NCI-H128 (cell line): Measurements from ENCODE around the gene TSEN15.

Source experiments
- DNase-seq: peaks from one replicate; lab custom pipeline; 2025; ENCODE audit not compliant: unreplicated experiment; lab: John Stamatoyannopoulos, UW

The TSEN15 gene

DNA sequence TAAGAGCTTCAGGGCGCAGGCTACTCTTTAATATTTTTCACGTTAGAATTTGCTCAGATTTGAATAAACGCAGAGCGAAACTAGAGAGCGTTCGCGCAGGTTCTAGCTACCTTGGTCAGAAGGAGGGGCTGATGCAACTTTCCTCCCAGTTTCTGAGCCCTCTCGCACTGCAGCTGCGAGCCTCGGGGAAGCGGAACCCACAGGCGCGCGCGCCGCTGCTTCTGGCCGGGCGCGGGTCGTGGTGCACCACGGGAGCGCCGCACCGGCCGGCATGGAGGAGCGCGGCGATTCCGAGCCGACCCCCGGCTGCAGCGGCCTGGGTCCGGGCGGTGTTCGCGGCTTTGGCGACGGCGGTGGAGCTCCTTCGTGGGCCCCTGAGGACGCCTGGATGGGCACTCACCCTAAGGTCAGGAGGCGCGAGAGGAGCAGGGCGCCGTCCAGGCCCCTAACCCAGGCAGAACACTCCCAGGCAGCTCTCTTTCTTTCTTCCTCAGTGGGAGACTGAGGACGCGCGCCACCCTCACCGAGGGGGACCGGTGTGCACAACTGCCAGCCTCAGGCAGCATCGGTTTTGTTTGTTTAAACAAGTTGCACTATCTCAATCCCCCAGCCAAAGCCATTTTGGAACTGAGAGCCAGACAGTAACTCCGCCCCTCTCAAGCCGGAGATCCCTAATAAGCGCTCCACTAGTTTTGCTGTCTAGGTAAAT is at the start of gene TSEN15:
Gene TSEN15, plus strand, starts transcription at position 246 of the 709 bp plus-strand sequence. Its CDS starts 26 bp downstream, at position 272.
- peak; percentile 73 for DNase-seq

DNA sequence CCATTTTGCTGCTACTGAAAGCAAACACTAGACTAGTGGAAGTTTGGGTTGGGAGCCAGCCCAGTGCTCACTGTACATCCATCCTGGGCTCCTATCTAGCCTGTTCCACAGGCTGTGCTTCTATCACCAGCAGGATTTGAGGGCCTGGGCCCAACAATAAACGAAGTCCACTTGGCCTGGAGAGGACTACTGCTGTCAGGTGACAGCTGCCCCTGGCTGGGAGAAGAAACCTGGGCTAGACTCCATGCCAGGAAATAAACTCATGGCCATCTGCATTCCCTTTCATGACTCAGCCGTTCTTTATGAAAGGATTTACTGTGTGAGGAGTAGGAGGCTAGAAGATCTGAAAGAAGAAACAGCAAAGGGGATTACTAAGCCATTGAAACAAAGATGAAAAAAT is 49.5 kb upstream of the TSEN15 start:
- no peak for DNase-seq

DNA sequence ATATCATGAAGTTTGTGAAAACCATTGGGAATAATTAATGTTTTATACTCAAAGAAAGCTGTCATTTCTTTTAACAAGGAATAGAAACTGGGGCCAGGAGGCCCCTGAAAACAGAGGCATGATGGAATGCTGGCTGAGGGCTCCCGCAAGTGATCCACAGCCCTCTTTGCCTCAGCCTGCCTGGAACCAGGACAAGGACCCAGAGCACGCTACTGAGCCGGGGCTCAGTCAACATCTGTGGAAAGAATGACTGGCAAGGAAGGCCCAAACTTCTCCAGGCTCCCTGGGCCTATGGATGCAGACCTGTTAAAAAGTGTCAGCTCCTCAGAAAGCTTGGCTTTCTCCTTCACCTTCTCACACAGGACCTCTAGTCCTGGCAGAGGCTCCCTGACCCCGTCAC is 46.6 kb upstream of the TSEN15 start:
- no peak for DNase-seq

DNA sequence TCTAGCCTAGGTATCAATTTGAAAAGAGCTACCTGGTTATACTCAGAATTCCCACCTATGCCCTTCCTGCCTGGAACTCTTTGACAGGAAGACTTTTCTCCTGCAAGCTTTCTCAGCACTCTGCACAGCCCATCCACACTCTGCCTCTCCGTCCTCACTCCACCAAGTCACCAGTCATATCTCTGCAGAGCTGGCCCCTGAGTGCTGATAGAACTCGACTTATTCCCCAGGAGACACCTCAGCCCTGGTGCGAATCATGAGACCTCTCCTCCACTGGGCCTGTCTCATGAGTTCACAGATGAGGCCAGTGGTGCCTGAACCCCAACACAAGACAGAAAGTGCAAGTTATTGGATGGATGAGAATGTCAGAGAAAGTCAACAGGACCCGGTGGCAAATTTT is 46.0 kb upstream of the TSEN15 start:
- DNase-seq, result no peak

DNA sequence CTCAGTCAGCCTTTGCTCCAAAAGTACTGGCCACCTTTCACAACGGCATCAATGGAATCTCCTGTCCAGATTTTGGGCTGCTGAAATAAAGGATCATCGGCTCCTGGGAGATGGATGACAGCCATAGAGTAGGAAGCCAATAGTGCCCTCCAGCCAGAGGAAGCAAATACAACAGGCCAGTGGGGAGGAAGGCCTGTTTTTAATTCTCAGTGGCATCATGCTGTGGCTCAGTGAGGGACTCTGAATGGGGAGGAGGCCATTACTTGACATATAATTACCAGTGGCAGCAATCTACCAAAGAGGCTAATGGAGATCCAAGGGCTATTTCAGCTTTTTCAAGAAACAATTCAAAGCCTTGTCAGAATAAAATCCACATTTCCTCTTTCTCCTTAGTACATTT is 40.7 kb upstream of the TSEN15 start:
- DNase-seq, result no peak

DNA sequence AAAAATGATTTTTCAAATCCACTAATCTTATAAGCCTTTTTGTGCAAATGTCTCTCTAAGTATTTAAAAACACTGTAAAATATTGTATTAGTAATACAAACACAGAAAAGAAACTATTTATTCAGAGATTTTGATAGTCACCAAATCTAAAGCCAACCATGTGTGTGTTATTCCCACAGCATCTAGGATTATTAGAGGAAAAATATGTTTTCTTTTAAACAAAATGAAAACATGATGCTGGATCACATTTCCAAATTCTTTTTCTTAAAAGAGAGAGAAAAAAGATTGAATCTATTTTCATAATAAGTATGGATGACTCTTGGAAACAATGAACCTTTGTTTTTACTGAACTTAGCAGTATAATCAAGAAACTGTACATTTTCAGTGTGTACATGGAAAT is 39.3 kb upstream of the TSEN15 start:
- no peak for DNase-seq

DNA sequence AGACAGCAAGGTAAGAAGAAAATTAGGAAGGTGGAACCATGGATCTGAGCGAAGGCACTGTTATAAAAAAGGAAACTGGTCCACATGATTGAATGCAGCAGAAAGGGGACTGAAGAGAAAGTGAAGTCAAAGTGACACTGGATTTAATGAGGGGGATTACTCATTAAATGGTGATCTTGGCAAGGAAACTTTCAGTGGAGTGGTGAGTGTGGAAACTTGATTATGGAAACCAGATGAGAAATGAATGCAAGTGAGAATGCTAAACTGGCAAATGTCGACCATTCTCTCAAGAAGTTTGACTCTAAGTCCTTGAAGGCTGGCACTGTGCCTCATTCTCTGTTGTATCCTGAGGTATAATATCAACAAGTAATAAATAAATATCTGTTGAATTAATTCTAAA is 37.3 kb upstream of the TSEN15 start:
- DNase-seq, result no peak

DNA sequence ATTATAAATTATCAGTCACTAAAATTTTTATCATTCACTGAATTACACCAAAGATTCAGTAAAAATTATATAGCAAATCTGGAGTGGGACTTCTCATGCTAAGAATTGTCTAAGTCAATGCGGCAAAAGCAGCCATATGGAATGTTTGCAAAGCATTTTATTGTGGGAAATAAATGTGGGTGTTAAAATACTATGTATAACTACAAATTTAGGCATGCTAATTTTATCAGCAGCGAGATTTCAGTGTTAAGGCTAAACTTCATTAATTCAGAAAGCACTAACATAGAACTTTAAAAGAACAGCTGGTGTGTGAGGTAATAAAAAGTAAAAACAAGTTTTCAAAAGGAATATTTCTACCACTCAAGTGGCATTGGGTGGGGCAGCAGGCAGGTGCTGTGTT is 35.4 kb upstream of the TSEN15 start:
- DNase-seq, result no peak

DNA sequence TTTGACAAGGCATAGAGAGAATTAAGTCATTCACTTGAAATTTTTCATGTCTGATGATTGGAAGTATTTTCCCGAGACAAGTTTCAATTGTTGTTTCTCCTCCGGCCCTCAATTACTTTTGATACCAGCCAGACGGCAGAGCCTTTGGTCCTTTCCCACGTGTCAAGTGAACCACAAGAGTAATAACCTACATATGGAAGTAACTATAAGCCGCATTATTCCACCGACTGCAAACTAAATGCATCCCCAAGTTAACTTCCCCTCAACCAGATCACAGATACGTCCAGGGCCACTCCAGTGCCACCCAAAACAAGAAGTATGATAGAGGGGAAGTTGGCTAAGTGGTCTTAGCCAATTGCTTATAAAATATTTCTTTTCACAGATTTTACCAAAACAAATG is 34.2 kb upstream of the TSEN15 start:
- DNase-seq, result no peak

DNA sequence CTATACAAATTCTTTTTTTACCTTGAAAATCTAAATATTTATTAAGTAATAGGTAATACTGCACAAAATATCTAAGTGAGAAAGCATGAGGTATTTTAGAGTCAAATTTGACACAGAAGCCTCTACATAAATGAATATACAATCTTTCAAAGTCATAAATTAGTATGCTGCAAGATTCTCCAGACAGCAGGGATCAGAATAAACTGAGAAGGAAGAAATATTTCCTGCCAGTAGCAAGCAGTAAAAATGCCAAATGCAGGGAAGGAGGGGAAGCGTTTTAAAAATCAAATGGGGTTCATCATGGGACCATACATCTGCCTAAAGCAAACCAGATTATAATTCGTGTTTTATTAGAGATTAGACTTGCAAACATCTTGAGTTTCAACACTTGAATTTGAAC is 32.9 kb upstream of the TSEN15 start:
- no peak for DNase-seq

DNA sequence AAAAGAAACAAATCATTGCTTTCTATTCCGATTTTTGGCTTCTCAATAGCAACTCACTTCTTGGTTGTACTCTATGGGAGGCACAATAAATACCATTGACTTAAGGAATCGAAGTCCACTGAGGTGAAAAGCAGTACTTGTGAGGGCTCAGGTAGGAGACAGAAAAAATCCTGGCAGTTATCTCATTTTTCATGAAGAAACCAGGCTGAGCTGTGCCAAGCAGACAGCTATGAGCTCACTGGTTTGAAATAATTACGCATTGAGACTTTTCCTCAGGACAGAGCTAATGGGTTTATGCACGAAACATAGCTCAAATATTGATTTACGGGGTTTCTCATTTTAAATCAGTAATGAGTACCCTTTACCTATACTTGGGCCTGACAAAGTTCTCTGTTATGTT is 32.5 kb upstream of the TSEN15 start:
- DNase-seq, result no peak

DNA sequence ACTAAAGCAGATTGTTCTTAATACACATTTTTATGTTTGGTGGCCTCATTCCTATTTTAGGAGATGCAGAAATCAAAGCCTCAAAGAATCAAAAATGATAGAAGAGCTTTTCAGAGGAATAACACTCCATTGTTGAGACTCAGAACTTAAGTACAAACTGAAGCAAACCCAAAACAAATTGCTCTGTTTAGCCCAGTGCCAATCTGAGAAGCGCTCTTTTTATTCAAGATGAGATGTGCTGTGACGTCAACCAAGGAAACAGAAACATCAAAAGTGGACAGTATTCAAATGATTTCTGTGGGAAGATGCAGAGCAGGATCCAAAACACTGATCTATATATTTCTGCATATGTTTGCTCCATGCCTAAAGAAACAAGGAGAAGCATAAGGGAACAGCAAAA is 32.0 kb upstream of the TSEN15 start:
- no peak for DNase-seq

DNA sequence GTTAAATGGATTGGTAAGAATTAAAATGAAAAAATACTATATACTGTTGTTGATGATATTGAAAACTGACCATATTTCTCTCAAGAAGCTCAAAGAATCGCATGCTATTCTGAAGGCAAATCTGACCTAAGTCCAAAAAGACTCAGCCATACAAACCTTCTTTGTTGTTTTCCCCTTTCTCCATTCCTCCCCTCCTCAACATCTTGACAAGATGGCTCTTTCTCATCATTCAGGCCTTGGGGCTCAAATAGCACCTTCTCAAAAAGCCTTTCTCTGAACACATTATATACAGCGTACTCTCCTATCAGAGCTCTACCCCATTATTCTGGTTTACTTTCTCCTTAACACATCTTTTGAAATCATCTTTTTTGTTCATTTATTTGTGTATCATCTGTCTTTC is 31.2 kb upstream of the TSEN15 start:
- DNase-seq, result no peak

DNA sequence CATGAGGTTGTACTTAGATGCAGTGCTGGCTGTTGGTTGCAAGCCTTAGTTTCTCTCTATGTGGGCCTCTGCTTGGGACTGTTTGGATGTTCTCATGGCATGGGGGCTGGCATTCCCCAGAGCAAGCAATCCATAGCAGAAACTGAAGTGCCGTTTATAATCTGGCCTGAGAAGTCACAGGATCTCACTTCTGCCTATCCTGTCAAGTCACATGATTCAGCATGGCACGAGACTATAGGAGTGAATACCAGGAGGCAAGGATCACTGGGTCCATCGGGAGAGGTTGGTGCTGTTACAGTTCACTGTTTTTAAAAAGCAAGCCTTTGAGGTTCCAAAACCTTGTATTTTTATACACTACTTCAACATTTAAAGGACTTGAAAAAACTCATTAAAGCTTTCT is 30.7 kb upstream of the TSEN15 start:
- DNase-seq, result no peak

DNA sequence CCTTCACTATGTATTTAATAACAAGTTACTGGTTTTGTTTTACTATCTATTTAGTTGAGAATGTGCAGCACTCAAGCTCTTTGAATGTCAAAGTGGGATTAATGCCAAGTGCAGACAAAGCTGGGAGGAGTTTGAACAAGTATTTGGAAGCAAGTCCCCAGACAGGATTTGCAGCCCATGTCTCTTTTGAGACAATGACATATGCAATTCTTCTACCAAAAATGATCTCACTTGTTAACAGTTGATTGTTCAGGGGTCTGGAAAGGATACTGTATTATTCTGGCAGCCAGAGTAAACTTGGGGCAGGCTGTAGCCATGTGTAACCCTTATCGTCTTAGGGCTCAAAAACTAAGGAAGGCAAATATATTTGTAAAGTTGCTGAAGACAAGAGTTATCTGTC is 29.8 kb upstream of the TSEN15 start:
- DNase-seq, result no peak

DNA sequence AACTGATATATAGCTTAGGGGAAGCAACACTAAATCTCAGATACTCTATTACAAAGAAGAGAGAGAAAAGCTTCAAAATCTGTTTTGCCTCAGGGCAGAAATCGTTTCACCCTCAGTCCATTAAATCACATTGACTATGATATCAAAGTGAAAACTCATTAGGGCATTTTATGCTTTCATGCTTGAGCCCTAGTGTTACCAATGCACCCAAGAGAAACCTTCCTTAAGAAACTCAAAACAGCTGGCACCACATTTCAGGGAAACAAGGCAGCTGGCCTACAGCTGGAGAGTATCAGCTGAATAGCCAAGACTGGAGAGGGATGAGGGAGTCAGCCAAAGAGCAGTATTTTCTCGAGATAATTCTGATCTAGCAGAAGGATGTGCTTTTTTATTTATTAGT is 28.9 kb upstream of the TSEN15 start:
- no peak for DNase-seq

DNA sequence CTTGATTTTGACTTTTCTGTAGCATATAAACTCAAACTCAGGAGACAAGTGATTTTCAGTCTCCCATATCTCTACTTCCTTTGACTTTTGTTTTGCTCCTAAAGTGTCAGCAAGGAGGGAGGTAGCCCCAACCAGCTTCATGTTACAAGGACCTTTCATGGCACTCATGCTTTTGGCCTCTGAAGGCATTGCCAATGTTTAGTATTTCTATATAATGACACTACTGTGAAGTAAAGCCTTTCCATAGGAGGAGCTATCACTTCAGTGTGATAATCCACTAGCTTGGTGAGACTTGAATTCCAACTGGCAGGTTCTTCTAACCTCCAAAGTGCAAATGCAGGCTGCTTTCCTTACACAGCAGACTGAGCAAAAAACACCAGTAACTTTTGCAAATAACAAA is 28.4 kb upstream of the TSEN15 start:
- DNase-seq, result no peak

DNA sequence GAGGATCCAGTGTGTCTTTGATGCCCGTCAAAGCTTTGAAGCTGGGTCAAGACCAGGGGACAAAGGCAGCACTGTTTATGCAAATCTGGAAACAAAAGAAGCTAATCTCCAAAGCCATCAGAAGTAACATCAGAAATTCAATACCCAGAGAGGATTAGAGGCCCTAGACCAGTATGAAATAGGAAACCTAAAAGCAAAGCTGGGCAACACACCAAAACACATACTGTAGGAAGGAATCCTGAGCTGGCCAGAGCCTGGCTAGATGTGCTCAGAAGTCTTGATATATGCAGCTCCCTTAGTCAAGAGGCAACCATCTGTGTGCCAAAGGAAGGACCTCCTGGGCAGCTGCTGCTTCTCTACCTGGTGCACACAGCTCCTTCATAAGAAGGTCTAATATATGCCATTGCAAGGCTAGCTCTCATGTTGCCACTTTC is 26.3 kb upstream of the TSEN15 start:
- DNase-seq, result no peak

DNA sequence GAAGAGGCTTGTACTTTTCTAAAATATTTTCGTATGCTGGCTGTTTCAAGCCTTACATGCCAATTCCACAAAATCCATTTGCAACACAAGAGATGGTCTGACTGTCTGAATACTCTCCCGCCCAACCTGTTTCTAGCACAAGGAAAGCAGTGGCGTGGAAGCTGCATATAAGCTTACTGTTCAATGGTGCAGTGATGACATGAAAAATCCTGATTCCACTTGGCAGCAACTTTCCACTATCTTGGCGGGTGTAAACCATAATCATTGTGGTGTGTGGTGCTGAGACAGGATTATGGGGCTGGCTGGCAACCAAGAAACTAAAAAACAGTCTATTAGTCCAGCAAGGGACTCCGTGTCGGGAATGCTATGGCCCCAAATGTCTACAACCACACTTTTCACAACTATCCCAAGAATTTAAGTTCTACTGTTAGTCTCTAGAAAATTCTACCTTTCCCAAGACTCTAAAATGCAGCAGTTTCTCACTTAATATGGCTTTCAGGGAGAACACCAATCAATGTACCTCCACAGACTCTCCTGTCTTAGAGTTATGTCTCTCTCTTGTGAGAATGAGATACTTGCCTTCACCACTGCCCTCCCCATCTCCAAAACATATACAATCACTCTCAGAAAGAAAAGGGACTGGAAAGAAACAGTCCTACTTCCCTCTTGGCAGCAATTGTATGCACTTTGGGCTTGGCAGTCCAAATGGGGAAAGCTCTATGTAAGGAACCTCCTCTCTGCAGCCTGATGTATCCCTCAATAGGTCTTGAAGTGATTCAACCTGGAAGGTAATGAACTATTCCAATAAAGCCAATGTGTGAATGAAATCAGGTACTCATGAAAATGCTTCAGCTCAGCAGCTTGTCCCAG is 23.5 kb upstream of the TSEN15 start:
- DNase-seq, result no peak

DNA sequence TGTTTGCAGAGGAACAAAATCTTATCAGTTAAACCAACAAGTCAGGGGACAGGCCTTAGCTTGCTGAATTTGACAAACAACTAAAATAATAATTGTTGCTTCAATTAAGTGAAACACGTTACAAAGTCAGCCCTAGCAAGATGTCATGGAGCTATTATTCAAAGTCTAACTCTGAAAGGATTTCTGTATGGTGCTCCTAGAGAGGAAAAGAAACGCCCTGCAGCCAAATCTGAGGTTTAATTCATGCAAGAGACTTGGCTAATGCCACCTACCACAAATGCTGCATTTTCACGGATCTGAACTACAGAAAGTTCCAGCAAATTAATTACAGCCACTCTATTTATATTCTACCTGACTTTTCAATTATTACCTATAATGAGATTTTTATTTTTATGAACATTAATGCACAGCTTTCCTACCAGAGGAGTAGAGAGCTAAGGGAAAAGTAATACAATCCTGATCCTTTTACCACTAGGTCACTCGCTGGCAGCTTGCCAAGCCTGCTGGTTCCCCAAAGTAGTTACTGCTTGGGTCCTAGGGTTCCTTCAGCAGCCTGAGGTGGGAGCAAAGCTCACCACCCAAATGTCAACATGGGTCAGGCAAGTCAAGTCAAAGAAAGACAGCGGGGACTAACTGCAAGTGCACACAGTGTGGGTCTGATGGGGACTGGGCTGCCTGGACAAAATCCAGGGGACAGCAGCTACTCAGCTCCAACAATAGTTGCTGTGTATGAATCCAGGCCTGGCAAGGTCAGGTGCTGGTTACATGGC is 22.5 kb upstream of the TSEN15 start:
- no peak for DNase-seq

DNA sequence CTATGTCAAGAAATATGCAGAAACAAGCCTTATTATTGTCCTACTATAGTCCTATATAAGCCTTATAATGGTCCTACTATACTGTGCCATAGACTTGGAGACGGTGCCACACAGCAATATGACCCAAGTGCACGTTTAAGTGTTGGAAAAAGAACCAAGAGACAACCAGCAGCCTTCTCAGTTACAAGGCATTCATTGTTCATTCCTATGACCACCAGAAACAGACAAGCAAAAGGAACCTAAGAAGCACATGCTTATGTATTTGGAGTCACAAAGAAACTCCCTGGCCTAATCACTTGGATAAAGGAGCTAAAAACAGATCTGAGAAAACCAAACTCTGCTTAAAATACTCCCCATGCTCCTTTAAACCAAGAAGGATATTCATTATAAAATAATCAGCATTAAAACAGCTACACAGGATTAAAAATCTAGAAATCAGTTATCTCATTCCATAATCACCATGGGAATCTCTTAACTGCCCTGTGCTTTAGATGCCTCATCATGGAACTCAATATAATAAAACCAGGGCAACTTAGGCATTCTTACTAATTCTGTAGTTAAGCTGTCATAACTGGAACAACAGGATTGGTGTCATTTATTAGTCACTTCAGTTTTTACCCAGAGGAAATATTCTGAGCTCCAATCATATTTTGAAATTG is 21.0 kb upstream of the TSEN15 start:
- DNase-seq, result no peak
